Stimulated activated CD4-positive, alpha-beta T cell treated with anti-CD3 and anti-CD28 coated beads, Interleukin-4, amount 100 ng/mL, for 48 hours (primary cell): Measurements from ENCODE around the gene DOCK2.

Experiments
- DNase-seq, 2 donors: peaks; one replicate each; pipeline ENCODE4 v3.0.0-alpha.2; 2020; ENCODE audit warnings: low read depth in 2 of 2

Gene DOCK2

GRCh38 chr5:169862391-169862811 lies 225.3 kb downstream of the DOCK2 start:
- DNase-seq = no peak

DNA sequence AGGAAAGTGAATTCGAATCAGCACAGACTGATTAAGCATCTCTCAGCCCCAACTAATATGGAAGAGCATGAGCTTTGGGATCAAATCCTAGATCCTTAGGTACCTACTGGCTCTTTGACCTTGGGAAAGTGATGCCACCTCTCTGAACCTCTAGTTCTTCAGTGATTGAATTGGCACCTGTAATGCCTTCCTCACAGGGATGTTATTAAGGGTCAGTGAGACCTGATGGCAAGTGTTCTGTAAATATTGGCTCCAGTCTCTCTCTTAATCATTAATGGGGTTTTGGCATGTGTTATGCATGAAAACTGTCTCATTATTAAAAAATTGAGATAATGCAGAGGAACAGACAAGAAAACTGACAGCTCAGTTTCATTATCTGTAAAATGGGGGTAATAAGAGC lies 227.4 kb downstream of the DOCK2 start:
- DNase-seq = no peak

- DNase-seq = no peak
Observed at GRCh38 chr5:169867347-169867746, 230.3 kb downstream of the DOCK2 start.

DNA sequence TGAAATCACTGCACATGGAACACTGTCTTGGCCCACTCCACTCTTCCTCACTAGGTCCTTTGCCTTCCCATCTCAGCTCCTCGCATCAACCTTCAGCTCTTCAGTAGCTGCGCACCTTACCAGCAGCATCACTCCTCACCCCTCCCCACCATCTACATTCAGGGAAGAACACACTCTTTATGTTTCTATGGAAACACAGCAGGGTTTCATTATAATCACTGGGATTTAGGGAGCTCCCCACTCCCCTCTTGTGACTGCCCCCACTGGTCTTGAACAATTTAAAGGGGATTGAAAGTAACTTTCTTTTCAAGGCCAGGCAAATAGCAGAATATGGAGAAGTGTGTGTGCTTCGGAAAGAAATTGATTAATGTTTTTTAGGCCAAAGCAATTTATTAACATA lies 232.0 kb downstream of the DOCK2 start:
- DNase-seq = no peak

GRCh38 chr5:169870211-169870610 lies 233.1 kb downstream of the DOCK2 start:
- DNase-seq = no peak

- no peak for DNase-seq
Observed at GRCh38 chr5:169871826-169872490, 234.9 kb downstream of the DOCK2 start.

GRCh38 chr5:169873642-169874041 lies 236.6 kb downstream of the DOCK2 start:
- no peak for DNase-seq

GRCh38 chr5:169874621-169875020 lies 237.5 kb downstream of the DOCK2 start:
- no peak for DNase-seq

GRCh38 chr5:169875091-169875728 lies 238.1 kb downstream of the DOCK2 start:
- DNase-seq = no peak

GRCh38 chr5:169875731-169876130 lies 238.7 kb downstream of the DOCK2 start:
- DNase-seq = no peak

DNA sequence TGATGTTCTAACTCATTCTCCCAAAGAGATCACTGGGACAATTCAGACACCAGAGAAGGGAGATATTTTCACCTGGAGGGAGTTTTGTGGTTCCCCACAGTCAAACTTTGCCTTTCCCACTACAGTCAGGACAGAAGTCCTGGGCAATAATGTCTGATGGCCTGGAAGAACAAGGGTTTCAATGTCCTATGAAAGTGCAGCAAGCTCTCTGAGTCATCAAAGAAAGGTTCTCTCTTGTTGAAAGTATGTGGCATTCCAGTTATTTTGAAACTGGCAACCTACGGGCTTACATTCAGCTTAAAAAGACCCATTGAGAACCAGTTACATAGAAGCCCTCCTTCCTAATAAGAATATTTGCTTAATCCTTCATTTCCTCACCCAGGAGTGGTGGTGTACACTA lies 239.3 kb downstream of the DOCK2 start:
- DNase-seq = no peak

DNA sequence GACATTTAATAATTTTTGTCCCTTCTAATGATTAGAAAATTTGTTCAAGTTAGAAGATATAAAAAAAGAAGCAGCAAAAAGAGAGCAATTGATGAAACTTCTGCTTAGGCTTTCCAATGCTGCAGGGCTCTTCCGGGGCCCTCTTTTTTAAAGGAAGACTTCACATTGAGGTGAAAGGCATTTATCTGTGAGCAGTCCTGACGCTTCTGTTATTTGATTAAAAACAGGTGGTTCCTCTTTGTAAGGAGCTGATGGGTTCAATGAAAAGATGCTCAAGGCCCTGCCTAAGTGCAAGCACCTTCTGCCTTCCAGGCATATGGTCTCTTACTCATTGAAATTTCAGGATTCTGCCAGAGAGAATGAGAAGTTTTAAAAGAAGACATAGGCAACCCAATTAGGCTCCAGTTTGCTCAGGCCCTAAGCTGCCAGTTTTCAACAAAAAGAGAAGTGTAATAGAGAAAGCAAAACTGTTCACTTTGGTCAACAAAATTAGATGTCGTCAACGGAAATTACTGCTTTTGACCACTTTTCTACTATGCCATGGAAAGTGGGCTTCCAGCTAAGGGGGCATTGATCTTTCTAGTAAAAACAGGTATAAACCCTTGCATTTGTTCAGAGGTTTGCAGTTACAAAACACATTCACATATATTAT lies 243.1 kb downstream of the DOCK2 start:
- DNase-seq = no peak

DNA sequence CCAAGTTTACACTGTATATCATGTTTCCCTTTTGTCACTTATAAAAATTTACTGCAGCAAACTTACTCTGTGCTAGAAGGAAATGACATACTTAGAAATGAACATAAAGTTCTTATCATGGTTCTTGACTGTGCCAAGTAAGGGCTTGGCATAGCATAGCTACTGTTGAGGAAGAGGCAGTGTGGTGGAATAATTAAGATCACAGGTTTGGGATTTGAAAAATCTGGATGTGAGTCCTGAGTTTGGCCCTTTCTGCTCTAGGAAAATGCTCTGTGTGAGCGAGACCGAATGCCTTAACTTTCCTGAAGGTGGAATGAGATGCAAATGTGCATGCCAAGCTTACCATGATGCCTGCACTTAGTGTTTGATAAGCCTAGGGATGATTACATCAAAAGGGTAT lies 243.7 kb downstream of the DOCK2 start:
- DNase-seq = no peak

DNA sequence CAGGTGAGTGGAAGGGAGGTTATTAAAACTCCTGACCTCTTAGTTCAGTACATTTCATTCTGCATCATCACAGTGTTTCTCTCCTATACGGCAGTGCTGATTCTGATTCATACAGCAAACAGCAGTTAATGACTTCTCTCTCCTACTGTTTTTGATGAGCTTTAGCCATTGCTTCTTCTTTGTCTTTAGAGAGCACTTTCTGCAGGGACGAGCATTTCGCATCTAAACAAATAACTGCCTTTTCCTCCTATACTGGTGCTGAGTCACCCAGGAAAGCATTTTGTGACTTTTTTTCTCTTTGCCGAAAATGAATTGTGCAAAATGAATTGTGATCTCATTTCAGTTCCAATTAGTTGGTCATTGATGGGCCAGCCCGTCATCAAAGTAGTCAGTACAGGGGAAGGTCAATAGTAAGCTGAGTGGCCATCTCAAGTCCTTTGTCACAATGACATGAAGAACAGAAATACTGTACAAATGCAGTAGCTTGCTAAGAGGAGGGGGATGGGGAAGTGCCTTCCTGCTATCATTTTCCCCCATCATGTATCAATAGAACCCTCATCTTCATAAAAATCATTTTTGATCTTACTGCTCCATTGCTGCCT lies 244.7 kb downstream of the DOCK2 start:
- no peak for DNase-seq

- DNase-seq = no peak
Observed at GRCh38 chr5:169886033-169886432, 249.0 kb downstream of the DOCK2 start.

GRCh38 chr5:169886677-169887076 lies 249.6 kb downstream of the DOCK2 start:
- DNase-seq = no peak

- DNase-seq = no peak
Observed at GRCh38 chr5:169889572-169889971, 252.5 kb downstream of the DOCK2 start.

DNA sequence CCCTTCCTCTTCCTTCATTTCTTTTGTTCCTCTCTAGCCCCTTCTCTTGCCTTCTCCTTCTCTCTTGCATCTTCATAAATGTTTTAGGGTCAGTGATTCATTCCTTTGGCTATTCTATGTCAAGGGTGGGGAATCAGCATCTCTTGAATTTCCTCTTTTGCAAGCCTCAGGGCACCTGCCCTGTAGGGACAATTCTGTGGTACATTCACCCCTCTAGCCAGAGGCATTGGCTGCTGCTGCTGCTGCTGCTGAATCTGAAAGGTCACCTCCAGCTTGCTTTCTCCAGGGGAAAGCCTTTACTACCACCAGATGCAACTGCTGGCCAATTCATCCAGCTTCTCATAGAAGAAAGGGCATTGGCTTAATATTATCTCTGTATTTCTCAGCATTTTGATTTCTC lies 255.9 kb downstream of the DOCK2 start:
- no peak for DNase-seq

GRCh38 chr5:169893571-169893970 lies 256.5 kb downstream of the DOCK2 start:
- no peak for DNase-seq

DNA sequence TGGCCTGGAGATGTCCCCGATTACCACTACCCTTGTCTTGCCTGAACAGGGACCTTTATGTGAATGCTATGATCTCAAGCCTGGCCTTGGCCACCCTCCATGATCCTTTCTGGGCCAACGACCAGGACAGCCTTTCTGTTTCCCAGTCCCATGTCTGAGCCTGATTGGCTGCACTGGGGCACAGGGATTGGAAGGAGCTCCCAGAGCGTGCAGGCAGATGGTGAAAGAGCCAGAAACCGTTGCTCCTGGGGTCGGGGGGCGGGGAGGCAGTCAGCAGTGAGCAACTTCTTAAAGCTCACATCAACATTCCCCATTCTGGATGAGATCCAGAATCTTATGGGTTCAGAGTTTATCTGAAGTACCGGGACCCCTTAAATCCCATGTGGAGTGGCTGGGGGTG lies 258.9 kb downstream of the DOCK2 start:
- no peak for DNase-seq

GRCh38 chr5:169897481-169897880 lies 260.4 kb downstream of the DOCK2 start:
- no peak for DNase-seq

GRCh38 chr5:169901896-169902295 lies 264.8 kb downstream of the DOCK2 start:
- no peak for DNase-seq

- DNase-seq = no peak
Observed at GRCh38 chr5:169904059-169904458, 267.0 kb downstream of the DOCK2 start.
